Measurements from ENCODE around the gene GALNT12. TPM values are rescaled to one million over a fixed set of nuclear protein-coding genes. Genes with fewer than 3 reads are reported as not detected.

Gene GALNT12
- total RNA-seq, 1 experiment from 2014 or later: 14.8 TPM

DNA sequence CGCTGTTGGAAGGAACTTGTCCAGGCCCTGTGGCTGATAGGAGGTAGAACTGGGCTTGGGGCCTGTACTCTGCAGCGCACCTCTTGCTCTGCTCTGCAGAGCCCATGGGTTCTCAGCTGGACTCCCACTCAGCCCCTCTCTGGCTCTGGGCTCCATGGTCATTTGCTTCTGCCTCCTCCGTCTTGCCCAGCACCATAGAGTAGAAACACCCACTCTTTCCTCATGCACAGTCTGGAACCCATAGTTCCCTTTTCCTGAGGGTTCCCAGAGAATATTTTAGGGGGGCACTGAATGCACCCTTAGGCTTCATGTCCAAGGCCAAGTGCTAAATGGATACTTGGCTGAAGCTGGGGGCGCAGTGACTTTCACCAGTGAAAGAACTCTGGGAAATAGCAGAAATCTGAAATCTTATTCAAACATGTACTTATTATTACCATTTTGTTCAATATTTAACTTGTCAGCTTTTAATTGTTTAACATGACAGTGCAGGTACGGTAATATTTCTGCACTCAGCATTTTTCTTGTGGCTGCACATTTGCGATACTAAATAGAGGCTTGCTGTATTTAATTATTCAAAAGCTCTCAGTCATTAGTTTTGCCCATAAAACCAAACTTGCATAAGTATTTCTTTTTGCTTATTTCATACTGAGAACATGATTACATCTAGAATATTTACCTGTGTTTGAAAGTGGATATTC lies 31.5 kb downstream of the GALNT12 start:
- ChIA-PET CTCF (no interaction called here), POLR2A (ENCODE audit: unreplicated experiment) (no interaction called here)
- no peaks in the 10 kb centered on the region for H3K9me3 ChIP-seq (ENCODE audit: low read length)
- no peaks in the 10 kb centered on the region for H4K20me1 ChIP-seq (ENCODE audit: low read length)
- no peak for DNase-seq
- BruUV-seq (replicated peaks): no TSS peak
- TF ChIP-seq, protein P1, sequence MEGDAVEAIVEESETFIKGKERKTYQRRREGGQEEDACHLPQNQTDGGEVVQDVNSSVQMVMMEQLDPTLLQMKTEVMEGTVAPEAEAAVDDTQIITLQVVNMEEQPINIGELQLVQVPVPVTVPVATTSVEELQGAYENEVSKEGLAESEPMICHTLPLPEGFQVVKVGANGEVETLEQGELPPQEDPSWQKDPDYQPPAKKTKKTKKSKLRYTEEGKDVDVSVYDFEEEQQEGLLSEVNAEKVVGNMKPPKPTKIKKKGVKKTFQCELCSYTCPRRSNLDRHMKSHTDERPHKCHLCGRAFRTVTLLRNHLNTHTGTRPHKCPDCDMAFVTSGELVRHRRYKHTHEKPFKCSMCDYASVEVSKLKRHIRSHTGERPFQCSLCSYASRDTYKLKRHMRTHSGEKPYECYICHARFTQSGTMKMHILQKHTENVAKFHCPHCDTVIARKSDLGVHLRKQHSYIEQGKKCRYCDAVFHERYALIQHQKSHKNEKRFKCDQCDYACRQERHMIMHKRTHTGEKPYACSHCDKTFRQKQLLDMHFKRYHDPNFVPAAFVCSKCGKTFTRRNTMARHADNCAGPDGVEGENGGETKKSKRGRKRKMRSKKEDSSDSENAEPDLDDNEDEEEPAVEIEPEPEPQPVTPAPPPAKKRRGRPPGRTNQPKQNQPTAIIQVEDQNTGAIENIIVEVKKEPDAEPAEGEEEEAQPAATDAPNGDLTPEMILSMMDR (conservative IDR thresholded peaks at IDR 0.05; ENCODE audit: low read depth, low read length): no peak
- TF ChIP-seq EZH2phosphoT487 (IDR thresholded peaks at IDR 0.05; ENCODE audit: borderline replicate concordance, low read length) (no peak), EZH2 (IDR thresholded peaks at IDR 0.05; ENCODE audit: low read length, unreplicated experiment) (no peak)
- no peaks in the 10 kb centered on the region for H3K9me2 ChIP-seq (replicated peaks; ENCODE audit: low read length)
- H3K4me1 ChIP-seq (ENCODE audit: insufficient read depth, low read length): no peaks in the 10 kb centered on the region
- intact Hi-C loops (cut with micrococcal nuclease): no loop called here
- no peak overlapping the region for H3K27ac ChIP-seq (ENCODE audit: low read length)
- H3K27me3 ChIP-seq (ENCODE audit: low read length): no peaks in the 10 kb centered on the region
- no peak overlapping the region for H3K4me2 ChIP-seq (ENCODE audit: low read length)
- no peak overlapping the region for H2AFZ ChIP-seq (ENCODE audit: low read length)
- H3F3A ChIP-seq (ENCODE audit: low read length, unreplicated experiment): no peaks in the 10 kb centered on the region
- H3K79me2 ChIP-seq (ENCODE audit: low read length): no peaks in the 10 kb centered on the region
- H3K4me3 ChIP-seq (ENCODE audit: low read length): no peak overlapping the region
- H3K36me3 ChIP-seq (ENCODE audit: low read depth, low read length): no peaks in the 10 kb centered on the region
- ATAC-seq: no peak
- H3K9ac ChIP-seq (ENCODE audit: low read length): no peak overlapping the region

DNA sequence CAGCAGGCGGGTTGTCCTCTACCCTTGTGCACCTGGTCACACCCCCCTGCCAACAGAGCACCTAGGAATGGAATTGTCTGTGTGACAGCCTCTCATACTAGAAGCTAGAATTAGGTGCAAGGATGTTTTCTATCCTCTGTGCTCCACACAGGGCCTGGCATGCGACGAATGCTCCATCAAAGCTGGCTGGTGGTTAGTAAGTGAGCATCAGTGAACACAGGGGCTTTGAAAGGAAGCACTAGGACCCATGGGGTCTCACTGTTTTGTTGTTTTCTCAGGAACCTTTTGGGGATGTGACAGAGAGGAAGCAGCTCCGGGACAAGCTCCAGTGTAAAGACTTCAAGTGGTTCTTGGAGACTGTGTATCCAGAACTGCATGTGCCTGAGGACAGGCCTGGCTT lies 32.3 kb downstream of the GALNT12 start:
- H3K9ac ChIP-seq (ENCODE audit: low read length): no peak overlapping the region
- H3K9me2 ChIP-seq (replicated peaks; ENCODE audit: low read length): no peaks in the 10 kb centered on the region
- POLR2A ChIA-PET (ENCODE audit: unreplicated experiment): no interaction called here
- BruUV-seq (replicated peaks): no TSS peak
- no peaks in the 10 kb centered on the region for H3K79me2 ChIP-seq (ENCODE audit: low read length)
- H3K4me3 ChIP-seq (ENCODE audit: low read length): no peak overlapping the region
- H3K36me3 ChIP-seq (ENCODE audit: low read depth, low read length): no peaks in the 10 kb centered on the region
- H4K20me1 ChIP-seq (ENCODE audit: low read length): no peaks in the 10 kb centered on the region
- intact Hi-C loops (cut with micrococcal nuclease): no loop called here
- no peaks in the 10 kb centered on the region for H3K9me3 ChIP-seq (ENCODE audit: low read length)
- H2AFZ ChIP-seq (ENCODE audit: low read length): no peak overlapping the region
- ATAC-seq (no peak), DNase-seq (no peak)
- TF ChIP-seq EZH2phosphoT487 (IDR thresholded peaks at IDR 0.05; ENCODE audit: borderline replicate concordance, low read length) (no peak), EZH2 (IDR thresholded peaks at IDR 0.05; ENCODE audit: low read length, unreplicated experiment) (no peak)
- TF ChIP-seq, protein P1 (conservative IDR thresholded peaks at IDR 0.05; ENCODE audit: low read depth, low read length): no peak
- no peak overlapping the region for H3K4me2 ChIP-seq (ENCODE audit: low read length)
- no peak overlapping the region for H3K27ac ChIP-seq (ENCODE audit: low read length)
- no peaks in the 10 kb centered on the region for H3K27me3 ChIP-seq (ENCODE audit: low read length)
- no peaks in the 10 kb centered on the region for H3F3A ChIP-seq (ENCODE audit: low read length, unreplicated experiment)
- no peaks in the 10 kb centered on the region for H3K4me1 ChIP-seq (ENCODE audit: insufficient read depth, low read length)
- CTCF ChIA-PET: no interaction called here

DNA sequence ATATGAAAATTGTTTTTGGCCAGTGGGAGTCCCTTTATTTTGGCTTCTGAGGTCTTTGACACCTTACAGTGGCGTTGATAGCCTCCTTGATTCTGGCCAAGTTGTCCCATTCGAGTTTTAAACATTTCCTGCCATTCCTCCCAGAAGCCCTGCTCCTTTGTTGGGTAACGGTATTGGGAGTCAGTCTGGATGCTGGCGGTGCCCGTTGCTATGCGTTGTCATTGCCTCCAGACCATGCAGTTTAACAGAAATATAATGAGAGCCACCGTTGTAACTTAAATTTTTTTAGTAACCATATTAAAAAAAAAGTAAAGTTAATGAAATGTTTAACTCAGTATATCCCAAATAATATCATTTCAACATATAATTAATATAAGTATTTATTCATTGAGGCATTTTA lies 35.0 kb downstream of the GALNT12 start:
- H3K9me2 ChIP-seq (replicated peaks; ENCODE audit: low read length): no peaks in the 10 kb centered on the region
- H4K20me1 ChIP-seq (ENCODE audit: low read length): no peaks in the 10 kb centered on the region
- H3K79me2 ChIP-seq (ENCODE audit: low read length): no peaks in the 10 kb centered on the region
- no peaks in the 10 kb centered on the region for H3K9me3 ChIP-seq (ENCODE audit: low read length)
- POLR2A ChIA-PET (ENCODE audit: unreplicated experiment): no interaction called here
- H3K4me3 ChIP-seq (ENCODE audit: low read length): no peak overlapping the region
- no peak overlapping the region for H3K4me2 ChIP-seq (ENCODE audit: low read length)
- DNase-seq (no peak), ATAC-seq (no peak)
- H3K27ac ChIP-seq (ENCODE audit: low read length): no peak overlapping the region
- CTCF ChIA-PET: no interaction called here
- H3K27me3 ChIP-seq (ENCODE audit: low read length): no peaks in the 10 kb centered on the region
- intact Hi-C loops (cut with micrococcal nuclease): no loop called here
- no peaks in the 10 kb centered on the region for H3K36me3 ChIP-seq (ENCODE audit: low read depth, low read length)
- TF ChIP-seq EZH2phosphoT487 (IDR thresholded peaks at IDR 0.05; ENCODE audit: borderline replicate concordance, low read length) (no peak), EZH2 (IDR thresholded peaks at IDR 0.05; ENCODE audit: low read length, unreplicated experiment) (no peak)
- TF ChIP-seq, protein P1 (conservative IDR thresholded peaks at IDR 0.05; ENCODE audit: low read depth, low read length): no peak
- no peak overlapping the region for H3K9ac ChIP-seq (ENCODE audit: low read length)
- no peaks in the 10 kb centered on the region for H3F3A ChIP-seq (ENCODE audit: low read length, unreplicated experiment)
- no peak overlapping the region for H2AFZ ChIP-seq (ENCODE audit: low read length)
- no TSS peak for BruUV-seq (replicated peaks)
- H3K4me1 ChIP-seq (ENCODE audit: insufficient read depth, low read length): no peaks in the 10 kb centered on the region
